Measurements from ENCODE around the gene NECAB3. TPM values are rescaled to one million over a fixed set of nuclear protein-coding genes. Genes with fewer than 3 reads are reported as not detected.

Gene NECAB3
- total and polyA plus RNA-seq, 4 donors = 10.5 to 14.8 (median 11.1) TPM

- H3K36me3 ChIP-seq (ENCODE audit: control insufficient read depth in 4 of 4, insufficient read depth in 3 of 4, low read depth in 1 of 4, low read length in 3 of 4) = peaks cover 3 to 29% (median 13%) of the 10 kb centered on the region in 4 donors
- TF ChIP-seq GABPA (IDR thresholded peaks at IDR 0.05 in 1 of 2, conservative IDR thresholded peaks at IDR 0.05 in 1 of 2) (no peak), HNF4G (IDR thresholded peaks at IDR 0.05) (no peak), FOXA1 (IDR thresholded peaks at IDR 0.05) (no peak), FOXA2 (IDR thresholded peaks at IDR 0.05) (no peak), RXRA (IDR thresholded peaks at IDR 0.05) (no peak), ZBTB33 (IDR thresholded peaks at IDR 0.05) (no peak), HNF4A (conservative IDR thresholded peaks at IDR 0.05) (no peak), TAF1 (conservative IDR thresholded peaks at IDR 0.05) (no peak), EGR1 (IDR thresholded peaks at IDR 0.05; ENCODE audit: low read depth in 2 of 2) (no peak), JUND (IDR thresholded peaks at IDR 0.05) (no peak)
- TF ChIP-seq, protein P1, sequence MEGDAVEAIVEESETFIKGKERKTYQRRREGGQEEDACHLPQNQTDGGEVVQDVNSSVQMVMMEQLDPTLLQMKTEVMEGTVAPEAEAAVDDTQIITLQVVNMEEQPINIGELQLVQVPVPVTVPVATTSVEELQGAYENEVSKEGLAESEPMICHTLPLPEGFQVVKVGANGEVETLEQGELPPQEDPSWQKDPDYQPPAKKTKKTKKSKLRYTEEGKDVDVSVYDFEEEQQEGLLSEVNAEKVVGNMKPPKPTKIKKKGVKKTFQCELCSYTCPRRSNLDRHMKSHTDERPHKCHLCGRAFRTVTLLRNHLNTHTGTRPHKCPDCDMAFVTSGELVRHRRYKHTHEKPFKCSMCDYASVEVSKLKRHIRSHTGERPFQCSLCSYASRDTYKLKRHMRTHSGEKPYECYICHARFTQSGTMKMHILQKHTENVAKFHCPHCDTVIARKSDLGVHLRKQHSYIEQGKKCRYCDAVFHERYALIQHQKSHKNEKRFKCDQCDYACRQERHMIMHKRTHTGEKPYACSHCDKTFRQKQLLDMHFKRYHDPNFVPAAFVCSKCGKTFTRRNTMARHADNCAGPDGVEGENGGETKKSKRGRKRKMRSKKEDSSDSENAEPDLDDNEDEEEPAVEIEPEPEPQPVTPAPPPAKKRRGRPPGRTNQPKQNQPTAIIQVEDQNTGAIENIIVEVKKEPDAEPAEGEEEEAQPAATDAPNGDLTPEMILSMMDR (IDR thresholded peaks at IDR 0.05; ENCODE audit: low read depth, low read length, missing input control) = no peak
- no peaks in the 10 kb centered on the region for H3K4me1 ChIP-seq (ENCODE audit: control insufficient read depth in 4 of 4, insufficient read depth in 4 of 4, low read length in 3 of 4)
- DNase-seq (ENCODE audit: low spot score) = no peak
- H3K9ac ChIP-seq (ENCODE audit: low read depth in 1 of 2, low read length in 2 of 2) = no peak overlapping the region
- H3K27me3 ChIP-seq (ENCODE audit: control insufficient read depth in 4 of 4, insufficient read depth in 4 of 4, low read length in 3 of 4) = no peaks in the 10 kb centered on the region
- H3K4me3 ChIP-seq (ENCODE audit: low read depth in 1 of 3, low read length in 3 of 3) = no peak overlapping the region
- no peak overlapping the region for H3K27ac ChIP-seq (ENCODE audit: low read depth in 1 of 2, low read length in 2 of 2)
- WGBS = 68% methylated on average over 14 of the region's 14 CpGs
- no peaks in the 10 kb centered on the region for H3K9me3 ChIP-seq (ENCODE audit: control insufficient read depth in 4 of 4, low read length in 3 of 4)
These were observed 36.6 kb upstream of the NECAB3 start for GRCh38 chr20:33710681-33711445.

DNA sequence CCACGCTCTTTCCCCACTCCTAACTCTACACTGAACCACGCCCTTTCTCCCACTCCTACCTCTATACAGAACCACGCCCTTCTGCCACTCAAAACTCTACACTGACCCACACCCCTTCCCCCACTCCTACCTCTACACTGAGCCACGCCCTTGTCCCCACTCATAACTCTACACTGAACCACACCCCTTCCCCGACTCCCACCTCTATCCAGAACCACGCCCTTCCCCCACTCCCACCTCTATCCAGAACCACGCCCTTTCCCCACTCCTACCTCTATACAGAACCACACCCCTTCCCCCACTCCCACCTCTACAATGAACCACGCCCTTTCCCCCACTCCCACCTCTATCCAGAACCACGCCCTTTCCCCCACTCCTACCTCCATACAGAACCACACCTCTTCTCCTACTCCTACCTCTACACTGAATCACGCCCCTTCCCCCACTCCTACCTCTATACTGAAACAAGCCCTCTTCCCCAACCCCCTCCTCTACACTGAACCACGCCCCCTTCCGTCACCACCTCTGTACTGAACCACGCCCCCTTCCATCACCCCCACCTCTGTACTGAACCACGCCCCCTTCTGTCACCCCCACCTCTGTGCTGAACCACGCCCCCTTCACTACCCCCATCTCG, 35.8 kb upstream of the NECAB3 start:
- no peaks in the 10 kb centered on the region for H3K9me3 ChIP-seq (ENCODE audit: control insufficient read depth in 4 of 4, low read length in 3 of 4)
- H3K4me1 ChIP-seq (ENCODE audit: control insufficient read depth in 4 of 4, insufficient read depth in 4 of 4, low read length in 3 of 4) = no peaks in the 10 kb centered on the region
- H3K36me3 ChIP-seq (ENCODE audit: control insufficient read depth in 4 of 4, insufficient read depth in 3 of 4, low read depth in 1 of 4, low read length in 3 of 4) = peaks cover 4 to 32% (median 13%) of the 10 kb centered on the region in 4 donors
- H3K4me3 ChIP-seq (ENCODE audit: low read depth in 1 of 3, low read length in 3 of 3) = no peak overlapping the region
- TF ChIP-seq RXRA (IDR thresholded peaks at IDR 0.05) (no peak), REST (IDR thresholded peaks at IDR 0.05) (no peak), RAD21 (IDR thresholded peaks at IDR 0.05) (no peak), NR2F2 (IDR thresholded peaks at IDR 0.05) (no peak), ZBTB33 (IDR thresholded peaks at IDR 0.05) (no peak)
- H3K27ac ChIP-seq (ENCODE audit: low read depth in 1 of 2, low read length in 2 of 2) = no peak overlapping the region
- H3K27me3 ChIP-seq (ENCODE audit: control insufficient read depth in 4 of 4, insufficient read depth in 4 of 4, low read length in 3 of 4) = no peaks in the 10 kb centered on the region
- H3K9ac ChIP-seq (ENCODE audit: low read depth in 1 of 2, low read length in 2 of 2) = no peak overlapping the region
- 89% methylated on average over 16 of the region's 16 CpGs for WGBS
- no peak for DNase-seq (ENCODE audit: low spot score)
